MM.1S (cell line): ENCODE measurements around the gene TMEM239.

Experiments
- DNase-seq: peaks from one replicate; pipeline ENCODE4 v3.0.0-alpha.2; 2015
- H2AFZ ChIP-seq: fragments of 300-600 bp; sonication (generic); 2 replicates; pipeline ENCODE4 v1.6.0; 2016; ENCODE audit warnings: antibody characterized with exemption, low read length
- H3F3A ChIP-seq: fragments of 300-600 bp; sonication (generic); 2 replicates; pipeline ENCODE4 v1.6.1; 2016; ENCODE audit warnings: mild to moderate bottlenecking, antibody characterized with exemption, low read length, moderate library complexity, mixed read lengths; ENCODE audit not compliant: insufficient read depth
- H3K27ac ChIP-seq: fragments of 300-600 bp; sonication (generic); 2 replicates; pipeline ENCODE4 v1.5.1; 2016; ENCODE audit warnings: mild to moderate bottlenecking, low read length
- H3K27me3 ChIP-seq: fragments of 300-600 bp; sonication (generic); replicated peaks from 2 replicates; pipeline ENCODE4 v1.6.0; 2016; ENCODE audit warnings: low read length; ENCODE audit not compliant: insufficient read depth
- H3K36me3 ChIP-seq: fragments of 300-600 bp; sonication (generic); replicated peaks from 2 replicates; pipeline ENCODE4 v1.6.1; 2016; ENCODE audit warnings: mild to moderate bottlenecking, low read length, mixed read lengths; ENCODE audit not compliant: insufficient read depth
- H3K4me1 ChIP-seq: fragments of 300-600 bp; sonication (generic); 2 replicates; pipeline ENCODE4 v1.6.1; 2016; ENCODE audit warnings: low read length, mixed read lengths
- H3K4me2 ChIP-seq: fragments of 300-600 bp; sonication (generic); 2 replicates; pipeline ENCODE4 v1.6.0; 2016; ENCODE audit warnings: low read depth, low read length
- H3K4me3 ChIP-seq: fragments of 300-600 bp; sonication (generic); 2 replicates; pipeline ENCODE4 v1.5.1; 2016; ENCODE audit warnings: low read length, mixed read lengths
- H3K79me2 ChIP-seq: fragments of 300-600 bp; sonication (generic); 2 replicates; pipeline ENCODE4 v1.6.1; 2016; ENCODE audit warnings: mixed run types, low read length, mixed read lengths
- H3K9ac ChIP-seq: fragments of 300-600 bp; sonication (generic); 2 replicates; pipeline ENCODE4 v1.6.1; 2016; ENCODE audit warnings: low read length, mixed read lengths
- H3K9me2 ChIP-seq: fragments of 300-600 bp; sonication (generic); replicated peaks from 2 replicates; pipeline ENCODE4 v1.6.1; 2016; ENCODE audit warnings: mild to moderate bottlenecking, low read length, mixed read lengths; ENCODE audit not compliant: insufficient read depth
- H3K9me3 ChIP-seq: fragments of 300-600 bp; sonication (generic); replicated peaks from 2 replicates; pipeline ENCODE4 v1.6.1; 2016; ENCODE audit warnings: mild to moderate bottlenecking, low read length, mixed read lengths; ENCODE audit not compliant: insufficient read depth
- H4K20me1 ChIP-seq: fragments of 300-600 bp; sonication (generic); 2 replicates; pipeline ENCODE4 v1.6.1; 2016; ENCODE audit warnings: mild to moderate bottlenecking, low read length, moderate library complexity, mixed read lengths; ENCODE audit not compliant: insufficient read depth
- EZH2 ChIP-seq: fragments of 300-600 bp; sonication (generic); optimal IDR thresholded peaks from 2 replicates; pipeline ENCODE3; 2017; ENCODE audit warnings: low read depth, mild to moderate bottlenecking, antibody characterized with exemption, low read length, mixed read lengths
- EZH2phosphoT487 ChIP-seq: fragments of 300-600 bp; sonication (generic); IDR thresholded peaks from 2 replicates; pipeline ENCODE4 v1.6.1; 2018; ENCODE audit warnings: antibody characterized with exemption, low read length
- TF ChIP-seq, protein P1 (sequence below): fragments of 300-600 bp; sonication (generic); IDR thresholded peaks from 2 replicates; pipeline ENCODE4 v1.5.1; 2016; ENCODE audit warnings: antibody characterized with exemption, low read length, mixed read lengths

TMEM239 gene

DNA sequence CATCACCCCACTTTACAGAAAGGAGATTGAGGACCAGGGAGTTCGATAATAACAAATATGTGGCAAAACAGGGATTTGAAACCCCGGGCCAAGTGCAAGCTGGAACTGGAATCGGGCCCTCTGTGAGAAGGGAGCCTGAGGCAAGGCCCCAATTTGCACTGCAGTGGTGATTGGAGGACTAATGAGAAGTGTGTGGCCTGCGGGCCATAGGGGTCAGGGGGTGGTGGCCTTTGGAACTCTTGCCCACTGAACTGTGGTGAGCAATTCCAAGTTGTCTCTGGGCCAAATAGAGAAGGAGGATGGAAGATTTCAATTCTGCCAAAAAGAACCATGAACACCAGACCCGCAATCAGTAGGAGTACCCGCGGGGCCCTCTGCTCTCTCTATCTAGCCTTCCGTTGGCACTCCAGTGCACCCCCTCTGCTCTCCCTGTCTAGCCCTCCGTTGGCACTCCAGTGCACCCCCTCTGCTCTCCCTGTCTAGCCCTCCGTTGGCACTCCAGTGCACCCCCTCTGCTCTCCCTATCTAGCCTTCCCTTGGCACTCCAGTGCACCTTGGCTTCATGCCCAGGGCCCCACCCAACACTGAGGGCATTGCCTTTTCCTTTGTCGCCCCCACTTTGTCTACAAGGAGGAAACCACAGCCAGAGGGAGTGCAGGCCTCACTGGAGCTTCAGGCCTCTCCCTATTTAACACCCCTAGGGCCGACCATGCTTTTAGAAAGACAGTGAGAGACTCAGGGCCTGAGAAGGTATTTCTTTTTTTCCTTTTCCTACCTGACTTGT, 51.1 kb downstream of the TMEM239 start:
- no peaks in the 10 kb centered on the region for H3K9me2 ChIP-seq
- no peaks in the 10 kb centered on the region for H3K36me3 ChIP-seq
- H3K27ac ChIP-seq: no peak overlapping the region
- no peaks in the 10 kb centered on the region for H3K27me3 ChIP-seq
- DNase-seq: no peak
- no peak overlapping the region for H2AFZ ChIP-seq
- H3K4me2 ChIP-seq: no peak overlapping the region
- H3K4me1 ChIP-seq: 0 out of 2 replicates have a peak, but pooled peaks cover 1% of the 10 kb centered on the region
- no peaks in the 10 kb centered on the region for H3K79me2 ChIP-seq
- H3K9me3 ChIP-seq: no peaks in the 10 kb centered on the region
- TF ChIP-seq EZH2: no peak
- TF ChIP-seq EZH2phosphoT487: no peak
- TF ChIP-seq, protein P1, sequence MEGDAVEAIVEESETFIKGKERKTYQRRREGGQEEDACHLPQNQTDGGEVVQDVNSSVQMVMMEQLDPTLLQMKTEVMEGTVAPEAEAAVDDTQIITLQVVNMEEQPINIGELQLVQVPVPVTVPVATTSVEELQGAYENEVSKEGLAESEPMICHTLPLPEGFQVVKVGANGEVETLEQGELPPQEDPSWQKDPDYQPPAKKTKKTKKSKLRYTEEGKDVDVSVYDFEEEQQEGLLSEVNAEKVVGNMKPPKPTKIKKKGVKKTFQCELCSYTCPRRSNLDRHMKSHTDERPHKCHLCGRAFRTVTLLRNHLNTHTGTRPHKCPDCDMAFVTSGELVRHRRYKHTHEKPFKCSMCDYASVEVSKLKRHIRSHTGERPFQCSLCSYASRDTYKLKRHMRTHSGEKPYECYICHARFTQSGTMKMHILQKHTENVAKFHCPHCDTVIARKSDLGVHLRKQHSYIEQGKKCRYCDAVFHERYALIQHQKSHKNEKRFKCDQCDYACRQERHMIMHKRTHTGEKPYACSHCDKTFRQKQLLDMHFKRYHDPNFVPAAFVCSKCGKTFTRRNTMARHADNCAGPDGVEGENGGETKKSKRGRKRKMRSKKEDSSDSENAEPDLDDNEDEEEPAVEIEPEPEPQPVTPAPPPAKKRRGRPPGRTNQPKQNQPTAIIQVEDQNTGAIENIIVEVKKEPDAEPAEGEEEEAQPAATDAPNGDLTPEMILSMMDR: no peak
- no peaks in the 10 kb centered on the region for H4K20me1 ChIP-seq
- no peak overlapping the region for H3K4me3 ChIP-seq
- no peak overlapping the region for H3K9ac ChIP-seq
- H3F3A ChIP-seq: no peaks in the 10 kb centered on the region
